A673 (cell line): ENCODE results near the gene THSD7B. TPM values are rescaled to one million over a fixed set of nuclear protein-coding genes. Genes with fewer than 3 reads are reported as not detected.

ENCODE experiments used
- BruUV-seq: library from RNA; stranded (reverse); fragments of 400-500 nt; replicated peaks from 2 replicates; lab custom pipeline; 2021; lab: Mats Ljungman, UMichigan
- CTCF ChIA-PET: fragments of 300-600 bp; sonication (Branson Sonifier 250); formaldehyde crosslinking; loops from one replicate; lab custom pipeline; 2022; ENCODE audit warnings: antibody characterized with exemption; lab: Charles Lee
- POLR2A ChIA-PET: fragments of 300-600 bp; sonication (Branson Sonifier 250); formaldehyde crosslinking; loops from one replicate; lab custom pipeline; 2022; ENCODE audit warnings: antibody characterized with exemption; ENCODE audit not compliant: low non-redundant PET; lab: Charles Lee
- DNase-seq: peaks from one replicate; pipeline ENCODE4 v3.0.0-alpha.2; 2015; ENCODE audit warnings: low spot score
- H3K27ac ChIP-seq: fragments of 200-600 bp; sonication (generic); 2 replicates; pipeline ENCODE4 v1.5.1; 2016; ENCODE audit warnings: mixed run types, low read depth, mild to moderate bottlenecking, mixed read lengths, antibody characterized with exemption, low read length; ENCODE audit not compliant: poor library complexity, severe bottlenecking
- H3K27me3 ChIP-seq: fragments of 200-600 bp; sonication (generic); replicated peaks from 2 replicates; pipeline ENCODE4 v1.6.1; 2017; ENCODE audit warnings: mixed run types, low read depth, mild to moderate bottlenecking, mixed read lengths, antibody characterized with exemption, low read length; ENCODE audit not compliant: insufficient read depth, poor library complexity
- H3K36me3 ChIP-seq: fragments of 200-600 bp; sonication (generic); 2 replicates; pipeline ENCODE4 v1.6.1; 2016; ENCODE audit warnings: mixed run types, mild to moderate bottlenecking, mixed read lengths, antibody characterized with exemption, low read length; ENCODE audit not compliant: insufficient read depth, poor library complexity, severe bottlenecking
- H3K4me1 ChIP-seq: fragments of 200-600 bp; sonication (generic); 2 replicates; pipeline ENCODE4 v1.6.1; 2017; ENCODE audit warnings: mixed run types, mild to moderate bottlenecking, mixed read lengths, antibody characterized with exemption, low read length; ENCODE audit not compliant: insufficient read depth, poor library complexity, severe bottlenecking
- H3K4me3 ChIP-seq: fragments of 200-600 bp; sonication (generic); 2 replicates; pipeline ENCODE4 v1.5.1; 2016; ENCODE audit warnings: low read depth, mixed run types, mild to moderate bottlenecking, mixed read lengths, low read length; ENCODE audit not compliant: poor library complexity, severe bottlenecking
- H3K9me3 ChIP-seq: fragments of 200-600 bp; sonication (generic); 2 replicates; pipeline ENCODE4 v1.6.1; 2016; ENCODE audit warnings: mixed run types, low read depth, mild to moderate bottlenecking, mixed read lengths, antibody characterized with exemption, low read length; ENCODE audit not compliant: poor library complexity, severe bottlenecking
- EZH2 ChIP-seq: fragments of 200-600 bp; sonication (generic); IDR thresholded peaks from 2 replicates; pipeline ENCODE4 v1.6.1; 2017; ENCODE audit warnings: borderline replicate concordance, low read depth, mild to moderate bottlenecking, mixed read lengths, antibody characterized with exemption, low read length; ENCODE audit not compliant: poor library complexity, severe bottlenecking
- intact Hi-C: fragments of 100-400 bp; cut with micrococcal nuclease; formaldehyde crosslinking; loops from one replicate; pipeline ENCODE4 v1.10.0; 2022; ENCODE audit not compliant: unreplicated experiment
- total RNA-seq: library from RNA; stranded (reverse); gene quantifications from 2 replicates; pipeline ENCODE4 v1.2.3, GENCODE V29; 2021
- TF ChIP-seq, protein P1 (sequence below): fragments of 300-800, 200-600 bp; sonication (generic); conservative IDR thresholded peaks from 2 replicates; pipeline ENCODE4 v1.5.1; 2017; ENCODE audit warnings: low read depth, mild to moderate bottlenecking, antibody characterized with exemption, low read length, moderate library complexity, mixed read lengths

THSD7B gene
- total RNA-seq, 1 experiment from 2014 or later = not detected

DNA sequence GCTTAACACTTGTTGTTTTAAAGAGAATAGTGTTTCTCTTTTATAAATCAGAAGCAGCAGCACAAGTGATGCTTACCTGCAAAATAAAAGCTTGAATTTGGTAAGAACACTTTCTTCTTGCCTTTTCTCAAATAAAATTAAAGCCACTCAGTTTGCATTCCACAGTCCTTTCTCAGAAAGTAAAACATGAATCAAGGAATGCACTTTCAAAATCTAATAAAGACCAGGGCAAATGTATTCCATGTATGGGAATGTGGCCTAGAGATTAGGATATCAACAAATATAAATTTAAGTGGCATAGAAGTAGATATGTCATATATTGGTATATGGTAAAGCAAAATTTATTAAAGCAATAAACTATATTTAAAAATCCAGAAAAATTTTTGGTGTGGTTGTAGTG is 352.8 kb downstream of the THSD7B start:
- TF ChIP-seq, protein P1, sequence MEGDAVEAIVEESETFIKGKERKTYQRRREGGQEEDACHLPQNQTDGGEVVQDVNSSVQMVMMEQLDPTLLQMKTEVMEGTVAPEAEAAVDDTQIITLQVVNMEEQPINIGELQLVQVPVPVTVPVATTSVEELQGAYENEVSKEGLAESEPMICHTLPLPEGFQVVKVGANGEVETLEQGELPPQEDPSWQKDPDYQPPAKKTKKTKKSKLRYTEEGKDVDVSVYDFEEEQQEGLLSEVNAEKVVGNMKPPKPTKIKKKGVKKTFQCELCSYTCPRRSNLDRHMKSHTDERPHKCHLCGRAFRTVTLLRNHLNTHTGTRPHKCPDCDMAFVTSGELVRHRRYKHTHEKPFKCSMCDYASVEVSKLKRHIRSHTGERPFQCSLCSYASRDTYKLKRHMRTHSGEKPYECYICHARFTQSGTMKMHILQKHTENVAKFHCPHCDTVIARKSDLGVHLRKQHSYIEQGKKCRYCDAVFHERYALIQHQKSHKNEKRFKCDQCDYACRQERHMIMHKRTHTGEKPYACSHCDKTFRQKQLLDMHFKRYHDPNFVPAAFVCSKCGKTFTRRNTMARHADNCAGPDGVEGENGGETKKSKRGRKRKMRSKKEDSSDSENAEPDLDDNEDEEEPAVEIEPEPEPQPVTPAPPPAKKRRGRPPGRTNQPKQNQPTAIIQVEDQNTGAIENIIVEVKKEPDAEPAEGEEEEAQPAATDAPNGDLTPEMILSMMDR = no peak
- no peak for TF ChIP-seq EZH2
- POLR2A ChIA-PET = no interaction called here
- no peaks in the 10 kb centered on the region for H3K27me3 ChIP-seq
- CTCF ChIA-PET = no interaction called here
- no peak overlapping the region for H3K27ac ChIP-seq
- no peaks in the 10 kb centered on the region for H3K9me3 ChIP-seq
- no peaks in the 10 kb centered on the region for H3K4me1 ChIP-seq
- H3K4me3 ChIP-seq = no peak overlapping the region
- no TSS peak for BruUV-seq
- intact Hi-C loops = no loop called here
- no peak for DNase-seq
- H3K36me3 ChIP-seq = no peaks in the 10 kb centered on the region

DNA sequence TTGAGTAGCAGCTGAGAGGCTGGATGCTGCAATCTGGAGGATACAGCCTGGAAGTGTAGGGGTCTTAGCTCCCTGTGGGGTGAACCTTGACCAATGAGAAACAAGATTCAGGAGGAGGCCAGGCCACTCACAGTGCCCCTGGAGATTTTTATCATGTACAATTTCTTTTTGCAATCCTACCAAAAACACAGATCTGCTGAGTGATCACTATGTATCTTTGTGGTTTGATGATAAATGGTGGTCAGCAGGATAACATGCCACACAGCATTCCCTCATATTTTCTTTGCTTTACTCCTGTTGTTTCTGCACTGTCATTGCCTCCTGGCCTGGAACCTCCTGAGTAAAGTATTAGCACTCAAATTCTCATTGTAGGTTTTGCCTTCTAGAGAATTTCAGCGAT is 357.9 kb downstream of the THSD7B start:
- H3K36me3 ChIP-seq = no peaks in the 10 kb centered on the region
- POLR2A ChIA-PET = no interaction called here
- no peak overlapping the region for H3K27ac ChIP-seq
- intact Hi-C loops = no loop called here
- DNase-seq = no peak
- no peaks in the 10 kb centered on the region for H3K4me1 ChIP-seq
- H3K27me3 ChIP-seq = no peaks in the 10 kb centered on the region
- no TSS peak for BruUV-seq
- CTCF ChIA-PET = no interaction called here
- TF ChIP-seq, protein P1 = no peak
- TF ChIP-seq EZH2 = no peak
- H3K4me3 ChIP-seq = no peak overlapping the region
- no peaks in the 10 kb centered on the region for H3K9me3 ChIP-seq

DNA sequence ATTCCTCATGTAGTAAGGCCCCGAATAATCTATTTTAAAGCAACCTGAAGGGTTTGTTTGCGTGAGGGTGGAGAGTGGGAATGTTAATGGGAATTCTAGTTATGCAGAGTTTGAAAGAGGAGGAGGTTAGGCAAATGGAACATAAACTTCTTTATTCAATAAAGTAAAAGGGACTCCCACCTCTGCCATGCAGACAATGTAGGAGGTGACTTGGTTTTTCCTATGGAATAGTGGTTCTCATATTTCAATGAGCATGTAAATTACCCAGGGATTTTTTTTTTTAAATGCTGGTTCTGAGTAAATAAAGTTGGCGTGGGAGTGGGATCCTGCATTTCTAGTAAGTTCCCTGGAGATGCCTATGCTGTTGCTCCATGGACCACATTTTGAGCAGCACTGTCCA is 367.9 kb downstream of the THSD7B start:
- intact Hi-C loops = no loop called here
- CTCF ChIA-PET = no interaction called here
- no peak overlapping the region for H3K4me3 ChIP-seq
- H3K4me1 ChIP-seq = no peaks in the 10 kb centered on the region
- no peak overlapping the region for H3K27ac ChIP-seq
- H3K36me3 ChIP-seq = no peaks in the 10 kb centered on the region
- H3K27me3 ChIP-seq = no peaks in the 10 kb centered on the region
- no TSS peak for BruUV-seq
- DNase-seq = no peak
- POLR2A ChIA-PET = no interaction called here
- TF ChIP-seq, protein P1 = no peak
- no peak for TF ChIP-seq EZH2
- no peaks in the 10 kb centered on the region for H3K9me3 ChIP-seq
